ENCODE results near the gene GNAS-AS1. TPM values are rescaled to one million over a fixed set of nuclear protein-coding genes. Genes with fewer than 3 reads are reported as not detected.

Gene GNAS-AS1
- total RNA-seq, 1 donor = 0.43 TPM

DNA sequence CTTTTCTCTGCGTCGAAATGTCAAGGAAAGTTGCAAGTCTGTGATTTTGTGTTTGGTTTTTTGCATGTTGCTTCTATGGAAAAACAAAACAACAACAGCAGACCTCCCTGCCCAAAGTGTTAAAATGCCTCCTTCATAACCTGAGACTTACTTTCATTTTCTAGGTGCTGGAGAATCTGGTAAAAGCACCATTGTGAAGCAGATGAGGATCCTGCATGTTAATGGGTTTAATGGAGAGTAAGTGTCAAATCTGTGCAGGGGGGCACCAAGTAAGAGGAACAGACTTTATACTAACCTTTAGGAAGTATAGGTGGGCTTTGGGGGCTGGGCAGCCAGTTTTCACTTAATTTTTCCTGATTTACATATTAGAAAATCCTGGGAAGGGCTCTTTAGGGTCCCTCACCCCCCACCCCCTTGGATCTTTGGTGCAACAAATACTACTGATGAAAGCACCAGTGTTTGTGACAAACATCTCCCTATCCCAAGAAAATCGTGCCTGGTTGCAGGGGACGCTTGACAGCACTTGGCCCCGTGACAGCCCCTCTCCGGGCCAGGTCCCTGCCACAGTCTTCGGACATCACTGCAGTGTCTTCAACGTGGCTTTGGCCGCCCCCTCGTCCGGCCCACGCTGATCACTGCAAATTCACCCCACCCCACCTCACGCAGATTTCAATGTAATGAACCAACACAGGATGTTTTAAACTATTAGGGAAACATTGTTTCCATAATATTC, 44.9 kb upstream of the GNAS-AS1 start:
- H3K4me3 ChIP-seq (ENCODE audit: low read depth, low read length) = peak overlapping the region; percentile 21
- DNase-seq (ENCODE audit: low read depth) = no peak
- TF ChIP-seq, protein P1, sequence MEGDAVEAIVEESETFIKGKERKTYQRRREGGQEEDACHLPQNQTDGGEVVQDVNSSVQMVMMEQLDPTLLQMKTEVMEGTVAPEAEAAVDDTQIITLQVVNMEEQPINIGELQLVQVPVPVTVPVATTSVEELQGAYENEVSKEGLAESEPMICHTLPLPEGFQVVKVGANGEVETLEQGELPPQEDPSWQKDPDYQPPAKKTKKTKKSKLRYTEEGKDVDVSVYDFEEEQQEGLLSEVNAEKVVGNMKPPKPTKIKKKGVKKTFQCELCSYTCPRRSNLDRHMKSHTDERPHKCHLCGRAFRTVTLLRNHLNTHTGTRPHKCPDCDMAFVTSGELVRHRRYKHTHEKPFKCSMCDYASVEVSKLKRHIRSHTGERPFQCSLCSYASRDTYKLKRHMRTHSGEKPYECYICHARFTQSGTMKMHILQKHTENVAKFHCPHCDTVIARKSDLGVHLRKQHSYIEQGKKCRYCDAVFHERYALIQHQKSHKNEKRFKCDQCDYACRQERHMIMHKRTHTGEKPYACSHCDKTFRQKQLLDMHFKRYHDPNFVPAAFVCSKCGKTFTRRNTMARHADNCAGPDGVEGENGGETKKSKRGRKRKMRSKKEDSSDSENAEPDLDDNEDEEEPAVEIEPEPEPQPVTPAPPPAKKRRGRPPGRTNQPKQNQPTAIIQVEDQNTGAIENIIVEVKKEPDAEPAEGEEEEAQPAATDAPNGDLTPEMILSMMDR (IDR thresholded peaks at IDR 0.05; ENCODE audit: insufficient read depth, low read depth, low read length) = no peak

- TF ChIP-seq, protein P1 (IDR thresholded peaks at IDR 0.05; ENCODE audit: insufficient read depth, low read depth, low read length) = no peak
- DNase-seq (ENCODE audit: low read depth) = no peak
- peak overlapping the region; percentile 19 for H3K4me3 ChIP-seq (ENCODE audit: low read depth, low read length)
These were observed 44.1 kb upstream of the GNAS-AS1 start for GRCh38 chr20:58894652-58895447.

DNA sequence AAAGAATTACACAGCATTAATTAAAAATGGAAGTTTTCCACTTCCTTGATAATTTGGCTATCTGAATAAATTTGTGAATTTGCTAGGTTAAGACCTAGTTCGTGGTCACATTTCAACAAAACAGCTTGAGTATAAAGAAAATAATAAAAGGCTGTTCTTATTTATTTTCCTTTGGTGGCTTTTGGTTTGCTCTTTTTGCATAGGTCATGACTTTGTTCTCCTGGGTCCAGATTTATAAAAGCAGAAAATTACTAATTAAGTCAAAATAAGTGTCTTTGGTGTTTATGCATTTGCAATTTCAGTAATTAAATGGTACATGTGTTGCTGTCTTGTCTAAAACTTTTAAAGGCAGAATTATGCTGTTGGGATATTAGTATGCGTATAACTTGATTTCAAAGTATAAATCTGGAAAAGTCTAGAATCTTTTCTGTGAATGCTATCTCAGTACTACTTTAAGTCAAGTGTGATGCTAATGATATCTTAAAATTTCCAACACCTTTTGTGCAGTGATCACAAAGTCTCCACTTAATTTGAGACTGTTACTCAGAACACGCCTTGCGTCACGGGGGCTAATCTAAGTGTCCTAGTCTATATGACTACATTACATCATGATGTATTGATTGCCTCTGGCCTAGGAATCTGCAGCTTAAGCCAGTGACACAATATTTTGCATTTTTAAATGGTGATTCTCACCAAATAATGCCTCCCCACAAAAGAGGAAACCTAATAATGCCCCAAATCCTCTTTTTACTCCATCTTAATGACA, 42.8 kb upstream of the GNAS-AS1 start:
- no peak for DNase-seq (ENCODE audit: low read depth)
- TF ChIP-seq, protein P1 (IDR thresholded peaks at IDR 0.05; ENCODE audit: insufficient read depth, low read depth, low read length) = no peak
- peak overlapping the region; percentile 77 for H3K4me3 ChIP-seq (ENCODE audit: low read depth, low read length)

DNA sequence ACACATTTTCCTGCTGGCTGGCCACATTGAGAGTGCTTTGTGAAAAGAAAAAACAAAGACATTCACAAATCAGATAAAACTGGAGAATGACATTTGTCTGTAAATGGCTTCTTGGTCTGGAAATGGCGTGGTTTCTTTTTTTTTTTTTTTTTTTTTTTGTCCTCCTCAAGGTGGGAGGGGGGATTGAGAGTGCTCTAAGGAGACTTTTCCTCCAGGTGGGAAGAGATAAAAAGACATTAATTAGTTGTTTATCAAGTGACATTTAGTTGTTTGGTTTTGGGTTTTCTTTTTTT, 42.2 kb upstream of the GNAS-AS1 start:
- DNase-seq (ENCODE audit: low read depth) = no peak
- TF ChIP-seq, protein P1 (IDR thresholded peaks at IDR 0.05; ENCODE audit: insufficient read depth, low read depth, low read length) = no peak
- H3K4me3 ChIP-seq (ENCODE audit: low read depth, low read length) = peak overlapping the region; percentile 77

- peak overlapping the region; percentile 77 for H3K4me3 ChIP-seq (ENCODE audit: low read depth, low read length)
- DNase-seq (ENCODE audit: low read depth) = peak; percentile 65
- TF ChIP-seq, protein P1 (IDR thresholded peaks at IDR 0.05; ENCODE audit: insufficient read depth, low read depth, low read length) = no peak
These were observed 41.6 kb upstream of the GNAS-AS1 start for GRCh38 chr20:58892141-58892931.

DNA sequence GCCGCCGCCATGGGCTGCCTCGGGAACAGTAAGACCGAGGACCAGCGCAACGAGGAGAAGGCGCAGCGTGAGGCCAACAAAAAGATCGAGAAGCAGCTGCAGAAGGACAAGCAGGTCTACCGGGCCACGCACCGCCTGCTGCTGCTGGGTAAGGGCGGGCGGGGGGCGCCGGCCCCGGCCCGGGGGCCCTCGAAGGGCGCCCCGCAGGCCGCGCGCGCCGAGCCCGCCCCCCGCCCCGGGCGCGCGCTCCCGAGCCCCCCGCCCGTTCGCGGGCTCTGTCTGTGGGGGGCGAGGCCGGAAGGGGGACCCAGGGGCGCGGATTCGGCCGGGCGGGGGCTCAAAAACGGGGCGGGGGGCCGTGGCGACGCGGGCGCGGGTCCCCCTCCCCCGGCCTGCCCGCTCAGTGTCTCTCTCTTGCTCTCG, 41.0 kb upstream of the GNAS-AS1 start:
- H3K4me3 ChIP-seq (ENCODE audit: low read depth, low read length) = peak overlapping the region; percentile 77
- TF ChIP-seq, protein P1 (IDR thresholded peaks at IDR 0.05; ENCODE audit: insufficient read depth, low read depth, low read length) = no peak
- peak; percentile 44 for DNase-seq (ENCODE audit: low read depth)
